GM19438 (cell line): Measurements from ENCODE around the gene C4orf36.

Source experiments
- ATAC-seq: cut with Tn5 transposase; IDR thresholded peaks from one replicate; pipeline ENCODE4 v1.9.1; 2021; ENCODE audit warnings: low read depth; ENCODE audit not compliant: unreplicated experiment

The C4orf36 gene

DNA sequence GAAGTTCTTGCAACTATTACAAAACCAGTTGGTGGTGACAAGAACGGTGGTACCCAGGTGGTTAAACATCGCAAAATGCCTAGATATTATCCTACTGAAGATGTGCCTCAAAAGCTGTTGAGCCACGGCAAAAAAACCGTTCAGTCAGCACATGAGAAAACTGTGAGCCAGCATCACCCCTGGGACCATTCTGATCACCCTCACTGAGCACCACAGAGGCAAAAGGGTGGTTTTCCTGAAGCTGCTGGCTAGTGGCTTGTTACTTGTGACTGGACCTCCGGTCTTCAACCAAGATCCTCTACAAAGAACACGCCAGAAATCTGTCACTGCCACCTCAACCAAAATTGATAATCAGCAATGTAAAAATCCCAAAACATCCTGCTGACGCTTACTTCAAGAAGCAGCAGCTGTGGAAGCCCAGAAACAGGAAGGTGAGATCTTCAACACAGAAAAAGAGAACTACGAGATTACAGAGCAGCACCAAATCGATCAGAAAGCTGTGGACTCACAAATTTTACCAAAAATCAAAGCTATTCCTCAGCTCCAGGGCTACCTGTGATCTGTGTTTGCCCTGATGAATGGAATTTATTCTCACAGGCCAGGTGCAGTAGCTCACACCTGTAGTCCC, 21.7 kb downstream of the C4orf36 start:
- no peak for ATAC-seq

DNA sequence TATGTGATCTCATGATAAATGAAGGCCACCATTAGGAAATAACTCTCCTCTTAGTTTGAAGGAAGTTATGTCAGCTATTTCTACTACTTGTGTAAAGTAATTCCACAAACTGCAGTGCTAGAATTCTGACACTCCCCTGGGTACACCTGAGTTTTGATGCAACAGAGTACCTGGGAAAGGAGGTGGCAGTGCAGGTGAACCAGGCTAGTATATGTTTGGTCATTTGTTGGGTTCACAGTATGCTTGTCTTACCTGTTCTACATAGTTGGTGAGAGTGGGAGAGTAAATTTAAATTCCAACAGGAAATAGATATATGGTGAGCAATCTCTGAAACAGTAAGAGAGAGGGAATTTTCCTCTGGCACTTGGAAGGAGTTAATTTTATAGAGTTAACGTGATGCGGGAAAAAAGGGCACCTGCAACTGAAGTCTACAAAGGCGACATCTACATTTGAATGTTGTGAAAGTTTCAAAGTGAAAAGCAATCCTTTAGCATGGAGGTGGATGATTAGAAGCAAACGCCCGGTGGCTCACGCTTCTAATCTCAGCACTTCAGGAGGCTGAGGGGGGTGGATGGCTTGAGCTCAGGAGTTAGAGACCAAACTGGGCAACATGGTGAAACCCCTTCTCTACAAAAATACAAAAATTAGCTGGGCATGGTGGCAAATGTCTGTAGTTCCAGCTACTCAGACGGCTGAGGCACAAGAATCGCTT, 34.7 kb downstream of the C4orf36 start:
- ATAC-seq: no peak

GRCh38 chr4:86856896-86857295, 35.3 kb downstream of the C4orf36 start:
- no peak for ATAC-seq

GRCh38 chr4:86855572-86855971, 36.6 kb downstream of the C4orf36 start:
- ATAC-seq: no peak

DNA sequence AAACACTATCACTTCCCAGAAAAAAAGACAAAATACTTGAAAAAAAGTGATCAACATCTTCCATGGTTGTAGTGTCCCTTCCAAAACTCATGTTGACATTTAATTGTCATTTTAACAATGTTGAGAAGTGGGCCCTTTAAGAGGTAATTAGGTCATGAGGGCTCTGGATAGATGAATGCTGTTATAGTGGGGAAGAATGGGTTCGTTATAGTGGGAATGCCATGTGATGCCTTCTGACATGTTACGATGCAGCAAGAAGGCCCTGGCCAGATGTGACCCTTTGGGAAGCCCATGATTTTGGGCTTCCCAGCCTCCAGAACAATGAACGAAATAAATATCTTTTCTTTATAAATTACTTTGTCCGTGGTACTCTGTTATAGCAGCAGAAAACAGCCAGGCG, 39.0 kb downstream of the C4orf36 start:
- ATAC-seq: no peak

- no peak for ATAC-seq
Measured at GRCh38 chr4:86848732-86849619, 43.2 kb downstream of the C4orf36 start, which contains the start of gene SLC10A6. Gene SLC10A6 (minus strand): TSS chr4:86849384. CDS start chr4:86849115, 269 bp downstream.

GRCh38 chr4:86848136-86848535, 44.1 kb downstream of the C4orf36 start:
- no peak for ATAC-seq

GRCh38 chr4:86847571-86847970, 44.7 kb downstream of the C4orf36 start:
- ATAC-seq: no peak

GRCh38 chr4:86846921-86847320, 45.3 kb downstream of the C4orf36 start:
- no peak for ATAC-seq

DNA sequence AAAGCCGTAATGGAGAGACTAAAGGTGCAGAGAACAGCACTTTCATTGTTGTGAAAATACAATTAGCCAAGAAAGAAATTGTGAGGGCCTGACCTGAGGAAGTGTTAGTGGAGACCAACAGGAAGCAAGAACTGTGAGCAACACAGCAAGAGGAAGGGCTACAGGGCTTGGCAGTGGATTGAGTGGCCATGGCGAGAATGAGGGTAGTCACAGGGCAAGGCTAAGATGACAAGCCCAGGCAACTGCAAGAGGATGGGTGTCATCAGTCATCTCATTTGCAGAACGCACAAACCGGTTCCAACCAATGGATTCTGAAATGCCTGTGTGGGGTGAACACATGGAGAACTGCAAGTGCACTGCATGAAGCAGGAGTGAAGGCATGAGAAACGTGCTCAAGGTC, 46.6 kb downstream of the C4orf36 start:
- ATAC-seq: no peak

GRCh38 chr4:86841309-86841708, 50.9 kb downstream of the C4orf36 start:
- ATAC-seq: no peak

DNA sequence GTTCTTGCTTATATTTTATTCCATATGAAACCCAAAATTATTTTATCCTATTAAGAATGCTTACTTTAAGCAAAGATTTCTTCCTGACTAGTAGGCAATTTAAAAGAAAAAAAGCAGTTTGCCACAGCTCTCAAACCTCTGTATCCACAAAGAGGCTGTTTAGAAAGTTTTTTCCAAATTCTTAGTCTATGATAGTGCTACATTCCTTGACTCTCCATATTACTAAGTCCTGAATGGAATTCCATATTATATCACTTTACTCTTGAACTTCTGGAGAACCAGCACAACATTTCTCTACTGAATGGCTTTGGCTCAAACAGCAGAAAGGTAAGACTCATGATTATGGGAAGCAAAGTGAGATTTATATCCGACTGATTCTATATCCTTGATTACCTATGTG, 51.4 kb downstream of the C4orf36 start:
- no peak for ATAC-seq

GRCh38 chr4:86837691-86838503, 54.3 kb downstream of the C4orf36 start:
- no peak for ATAC-seq

GRCh38 chr4:86835677-86836076, 56.5 kb downstream of the C4orf36 start:
- no peak for ATAC-seq

- no peak for ATAC-seq
Measured at GRCh38 chr4:86834901-86835300, 57.3 kb downstream of the C4orf36 start.

GRCh38 chr4:86833615-86834014, 58.6 kb downstream of the C4orf36 start:
- ATAC-seq: no peak

GRCh38 chr4:86831262-86832130, 60.7 kb downstream of the C4orf36 start:
- no peak for ATAC-seq
